ENCODE measurements around the gene SEMA7A. TPM values are rescaled to one million over a fixed set of nuclear protein-coding genes. Genes with fewer than 3 reads are reported as not detected.

Gene SEMA7A
- total RNA-seq, 4 donors from 2014 or later: 0.29 to 16.9 (median 4.5) TPM; not detected in 1

GRCh38 chr15:74431116-74431515 is 2.6 kb downstream of the SEMA7A start:
- Histone ChIP-seq H3K36me3 (no peaks in the 10 kb centered on the region), H3K4me3 (no peak overlapping the region), H3K27ac (no peak overlapping the region), H3K9me3 (no peaks in the 10 kb centered on the region), H3K27me3 (no peaks in the 10 kb centered on the region), H3K4me1 (peaks cover 0 to 11% of the 10 kb centered on the region in 2 donors)
- DNase-seq: no peak
- intact Hi-C loops (cut with DNase I; ENCODE audit: low total_unique reads): no loop called here
- TF ChIP-seq, protein P1, sequence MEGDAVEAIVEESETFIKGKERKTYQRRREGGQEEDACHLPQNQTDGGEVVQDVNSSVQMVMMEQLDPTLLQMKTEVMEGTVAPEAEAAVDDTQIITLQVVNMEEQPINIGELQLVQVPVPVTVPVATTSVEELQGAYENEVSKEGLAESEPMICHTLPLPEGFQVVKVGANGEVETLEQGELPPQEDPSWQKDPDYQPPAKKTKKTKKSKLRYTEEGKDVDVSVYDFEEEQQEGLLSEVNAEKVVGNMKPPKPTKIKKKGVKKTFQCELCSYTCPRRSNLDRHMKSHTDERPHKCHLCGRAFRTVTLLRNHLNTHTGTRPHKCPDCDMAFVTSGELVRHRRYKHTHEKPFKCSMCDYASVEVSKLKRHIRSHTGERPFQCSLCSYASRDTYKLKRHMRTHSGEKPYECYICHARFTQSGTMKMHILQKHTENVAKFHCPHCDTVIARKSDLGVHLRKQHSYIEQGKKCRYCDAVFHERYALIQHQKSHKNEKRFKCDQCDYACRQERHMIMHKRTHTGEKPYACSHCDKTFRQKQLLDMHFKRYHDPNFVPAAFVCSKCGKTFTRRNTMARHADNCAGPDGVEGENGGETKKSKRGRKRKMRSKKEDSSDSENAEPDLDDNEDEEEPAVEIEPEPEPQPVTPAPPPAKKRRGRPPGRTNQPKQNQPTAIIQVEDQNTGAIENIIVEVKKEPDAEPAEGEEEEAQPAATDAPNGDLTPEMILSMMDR (IDR thresholded peaks at IDR 0.05): no peak
- TF ChIP-seq POLR2A (IDR thresholded peaks at IDR 0.05): no peak

DNA sequence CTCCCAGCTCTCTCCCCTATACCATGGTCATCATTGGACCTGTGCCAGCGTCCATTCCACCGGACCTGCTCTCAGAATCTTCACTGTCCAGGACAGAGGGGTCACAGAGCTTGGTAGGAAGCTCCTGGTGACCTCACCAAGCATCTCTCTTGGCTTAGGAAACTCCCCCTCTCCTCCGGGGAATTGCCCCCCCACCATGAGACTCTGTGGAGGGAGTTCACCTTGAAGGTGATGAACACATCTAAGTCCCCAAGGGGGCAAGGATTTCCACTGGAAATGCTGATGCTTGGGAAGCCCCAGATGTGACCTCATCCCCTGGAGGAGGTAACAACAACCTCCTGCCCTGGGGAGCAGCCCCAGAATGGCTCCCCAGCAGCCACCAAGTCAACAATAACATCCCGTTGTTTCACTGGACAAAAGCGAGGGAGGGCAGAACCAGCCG is 3.2 kb downstream of the SEMA7A start:
- Histone ChIP-seq H3K27ac (no peak overlapping the region), H3K27me3 (no peaks in the 10 kb centered on the region), H3K36me3 (no peaks in the 10 kb centered on the region), H3K4me1 (peaks cover 0 to 11% of the 10 kb centered on the region in 2 donors), H3K4me3 (no peak overlapping the region), H3K9me3 (no peaks in the 10 kb centered on the region)
- TF ChIP-seq, protein P1 (IDR thresholded peaks at IDR 0.05): no peak
- TF ChIP-seq POLR2A (IDR thresholded peaks at IDR 0.05): no peak
- no peak for DNase-seq
- intact Hi-C loops (cut with DNase I; ENCODE audit: low total_unique reads): no loop called here

DNA sequence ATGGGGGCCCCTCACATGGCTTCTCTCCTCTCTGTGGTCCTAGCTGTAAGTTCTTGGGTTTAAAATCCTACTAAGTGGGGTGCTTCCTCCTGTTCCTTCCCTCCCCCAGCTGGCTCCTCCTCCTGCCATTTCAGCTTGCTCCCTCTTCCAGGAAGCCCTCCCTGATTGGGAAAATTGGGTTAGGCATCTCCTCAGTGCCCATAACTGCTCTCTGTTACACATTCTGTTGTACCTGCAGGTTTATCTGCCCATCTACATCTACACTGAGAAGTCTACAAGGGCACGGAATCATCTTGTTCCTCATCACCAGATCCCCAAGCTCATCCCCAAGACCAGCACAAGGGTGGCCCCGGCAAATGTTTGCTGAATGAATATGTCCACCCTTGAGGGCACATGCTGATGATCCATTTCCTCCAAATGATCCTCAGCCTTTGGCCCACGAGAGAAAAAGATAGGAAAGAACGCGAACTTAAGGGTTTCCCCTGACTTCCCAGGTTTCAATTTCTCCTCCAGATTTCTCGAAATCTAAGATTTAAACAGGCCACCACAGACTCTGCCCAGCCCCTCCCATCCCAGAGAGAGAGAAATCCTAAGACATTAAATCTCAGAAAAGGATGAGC is 3.9 kb downstream of the SEMA7A start:
- intact Hi-C loops (cut with DNase I; ENCODE audit: low total_unique reads): no loop called here
- Histone ChIP-seq H3K36me3 (no peaks in the 10 kb centered on the region), H3K4me3 (no peak overlapping the region), H3K9me3 (no peaks in the 10 kb centered on the region), H3K4me1 (peaks cover 0 to 11% of the 10 kb centered on the region in 2 donors), H3K27me3 (no peaks in the 10 kb centered on the region), H3K27ac (no peak overlapping the region)
- TF ChIP-seq POLR2A (IDR thresholded peaks at IDR 0.05): no peak
- TF ChIP-seq, protein P1 (IDR thresholded peaks at IDR 0.05): no peak
- no peak for DNase-seq

DNA sequence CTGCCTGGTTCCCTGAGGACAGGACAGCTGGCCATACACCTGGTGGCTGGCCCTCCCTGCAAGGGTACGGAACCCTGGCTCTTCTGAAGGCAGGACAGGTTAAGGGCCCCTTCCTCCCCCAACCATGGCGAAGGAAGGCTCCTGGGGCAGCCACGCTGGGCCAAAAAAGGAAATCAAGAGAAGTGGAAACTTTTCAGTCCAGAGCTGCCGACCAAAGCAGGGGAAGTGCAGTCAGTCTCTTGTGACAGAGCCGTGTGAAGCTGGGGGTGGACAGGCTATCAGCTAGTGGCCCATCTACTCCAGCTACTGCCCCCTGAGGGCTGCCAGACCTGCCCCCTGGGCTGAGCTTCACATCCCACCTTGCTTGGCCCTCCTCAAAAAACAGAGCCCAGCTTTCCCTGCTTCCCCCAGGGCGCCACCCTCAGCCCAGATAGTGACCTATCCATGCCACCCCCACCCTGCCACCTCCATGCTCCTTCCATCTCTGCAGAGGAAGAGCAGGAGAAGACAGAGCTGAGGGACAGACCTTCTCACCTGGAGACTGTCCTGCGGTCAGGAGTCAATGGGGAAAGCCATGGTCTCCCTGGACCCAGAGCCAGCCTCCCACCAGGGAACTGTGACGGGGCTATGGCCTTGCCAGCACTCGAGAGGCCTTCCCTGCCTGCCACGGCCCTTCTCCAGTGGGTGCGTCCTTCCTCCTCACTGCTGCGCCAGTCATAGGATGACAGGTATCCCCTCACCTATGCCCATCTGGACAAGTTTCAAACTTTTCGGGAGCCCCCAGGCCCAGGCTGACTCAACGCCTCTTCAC is 4.6 kb downstream of the SEMA7A start:
- intact Hi-C loops (cut with DNase I; ENCODE audit: low total_unique reads): no loop called here
- Histone ChIP-seq H3K36me3 (no peaks in the 10 kb centered on the region), H3K4me3 (no peak overlapping the region), H3K27ac (no peak overlapping the region), H3K27me3 (no peaks in the 10 kb centered on the region), H3K9me3 (no peaks in the 10 kb centered on the region), H3K4me1 (peaks cover 0 to 11% of the 10 kb centered on the region in 2 donors)
- TF ChIP-seq, protein P1 (IDR thresholded peaks at IDR 0.05): no peak
- DNase-seq: no peak

DNA sequence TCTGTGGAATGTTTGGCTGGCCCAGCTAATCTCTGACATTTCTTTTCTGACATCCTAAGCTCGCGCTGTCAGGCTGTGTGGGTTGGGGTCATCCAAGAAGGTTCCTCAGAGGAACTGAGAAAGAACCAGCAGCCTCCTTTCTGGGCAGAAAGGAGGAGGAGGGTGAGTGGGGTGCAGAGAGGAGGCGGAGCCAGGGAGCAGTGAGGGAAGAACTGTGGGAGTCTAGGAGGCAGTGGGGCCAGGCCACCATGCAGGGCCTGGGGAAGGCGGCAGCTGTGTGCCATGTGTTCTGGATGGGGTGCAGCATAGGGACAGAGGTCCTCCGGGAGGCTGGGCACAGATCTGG is 5.3 kb downstream of the SEMA7A start:
- DNase-seq: no peak
- no peaks in the 10 kb centered on the region for H3K27me3 ChIP-seq
- no peaks in the 10 kb centered on the region for H3K9me3 ChIP-seq
- no peak overlapping the region for H3K27ac ChIP-seq
- TF ChIP-seq POLR2A (IDR thresholded peaks at IDR 0.05): no peak
- TF ChIP-seq, protein P1 (IDR thresholded peaks at IDR 0.05): no peak
- intact Hi-C loops (cut with DNase I; ENCODE audit: low total_unique reads): no loop called here
- no peaks in the 10 kb centered on the region for H3K36me3 ChIP-seq
- H3K4me1 ChIP-seq: peaks cover 0 to 16% of the 10 kb centered on the region in 2 donors
- no peak overlapping the region for H3K4me3 ChIP-seq

All from uterus (tissue), 4 donors.